GM19035 (cell line): ENCODE data around the gene EMID1.
"Not testable (repeated sequence)": the region's sequence is repeated elsewhere in the genome, so short reads cannot be mapped to it uniquely, and the experiment has no call there.

ENCODE experiments used
- ATAC-seq: cut with Tn5 transposase; IDR thresholded peaks from one replicate; pipeline ENCODE4 v1.9.1; 2021; ENCODE audit not compliant: unreplicated experiment

The EMID1 gene

DNA sequence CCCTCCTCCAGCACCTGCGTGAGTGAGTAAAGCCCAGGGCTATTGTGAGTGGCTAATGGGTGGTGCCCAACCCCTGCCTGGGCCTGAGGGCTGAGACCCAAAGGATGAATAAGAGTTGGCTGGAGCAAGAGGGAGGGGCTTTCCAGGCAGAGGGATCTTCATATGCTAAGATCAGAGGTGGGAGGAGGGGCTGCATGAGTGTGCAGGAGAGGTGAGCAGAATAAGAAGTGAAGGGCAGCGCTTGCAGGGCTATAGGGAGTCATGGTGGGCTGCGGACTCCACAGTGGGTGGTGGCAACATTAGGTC, 3.9 kb downstream of the EMID1 start:
- ATAC-seq = no peak

DNA sequence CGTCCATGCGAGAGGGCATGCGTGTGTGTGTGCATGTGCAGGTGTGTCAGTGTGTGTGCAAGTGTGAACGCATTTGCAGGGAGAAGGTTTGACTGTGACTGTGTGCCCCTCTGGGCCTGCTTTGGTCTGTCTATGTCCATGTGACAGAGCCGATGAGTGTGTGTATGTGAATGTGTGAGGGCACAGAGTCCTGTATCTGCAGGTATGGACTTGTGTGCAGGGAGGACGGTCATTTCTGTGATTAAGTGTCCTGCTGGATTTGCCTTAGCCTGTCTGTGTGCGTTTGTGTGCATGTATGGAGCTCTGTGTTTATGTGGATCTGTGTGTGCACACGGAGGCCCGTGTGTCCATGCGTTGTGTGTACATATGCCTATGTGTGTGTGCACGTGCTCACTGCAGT, 5.4 kb downstream of the EMID1 start:
- no peak for ATAC-seq

DNA sequence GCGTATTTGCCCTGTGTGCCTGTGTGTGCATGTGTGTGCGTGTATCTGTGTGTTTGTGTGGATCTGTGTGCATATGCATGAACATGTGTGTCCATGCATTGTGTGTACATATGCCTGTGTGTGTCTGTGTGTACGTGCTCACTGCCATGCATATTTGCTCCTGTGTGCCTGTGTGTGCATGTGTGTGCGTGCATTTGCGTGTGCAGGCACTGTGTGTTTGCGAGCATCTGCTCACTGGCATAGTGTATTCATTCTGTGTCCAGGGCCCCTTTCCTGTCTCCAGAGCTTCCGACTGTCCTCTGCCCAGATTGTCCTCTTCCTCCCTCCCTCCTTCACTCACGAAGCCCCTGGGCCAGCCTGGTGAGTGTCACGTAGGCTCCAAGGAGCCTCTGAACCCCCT, 5.8 kb downstream of the EMID1 start:
- ATAC-seq = no peak

DNA sequence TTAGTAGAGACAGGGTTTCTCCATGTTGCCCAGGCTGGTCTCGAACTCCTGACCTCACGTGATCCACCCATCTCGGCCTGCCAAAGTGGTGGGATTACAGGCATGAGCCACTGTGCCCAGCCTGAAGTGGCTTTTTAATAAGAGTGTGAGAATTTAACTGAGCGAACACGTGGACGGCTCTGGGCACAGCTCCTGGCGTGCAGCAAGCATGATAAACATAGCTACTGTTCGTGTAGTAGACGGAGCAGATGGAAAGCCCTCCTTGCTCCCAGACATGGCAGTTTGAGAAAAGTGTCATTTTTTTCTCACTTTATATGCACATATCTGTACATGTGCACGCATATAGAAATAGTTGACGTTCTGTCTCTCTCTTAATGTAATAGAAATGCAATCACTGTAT, 7.0 kb downstream of the EMID1 start:
- ATAC-seq = no peak

DNA sequence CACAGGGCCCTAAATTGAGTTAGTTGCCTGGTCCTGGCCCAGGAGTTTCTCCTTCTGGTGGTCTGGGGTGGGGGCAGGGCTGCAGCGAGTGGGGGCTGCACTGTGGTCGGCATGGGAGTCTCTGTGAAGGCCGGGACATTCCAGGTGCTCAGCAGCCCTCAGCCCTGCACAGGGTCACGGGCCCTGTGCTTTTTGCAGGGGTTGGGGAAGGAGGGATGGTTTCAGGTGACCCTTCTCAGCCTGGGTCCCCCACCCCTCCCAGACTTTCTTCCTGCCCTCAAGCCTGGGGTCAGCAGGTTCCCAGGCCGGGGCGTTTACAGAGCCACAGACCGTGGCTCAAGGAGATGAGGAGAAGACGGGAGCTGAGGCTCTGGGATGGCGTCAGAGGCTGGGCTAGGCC, 7.8 kb downstream of the EMID1 start:
- no peak for ATAC-seq

DNA sequence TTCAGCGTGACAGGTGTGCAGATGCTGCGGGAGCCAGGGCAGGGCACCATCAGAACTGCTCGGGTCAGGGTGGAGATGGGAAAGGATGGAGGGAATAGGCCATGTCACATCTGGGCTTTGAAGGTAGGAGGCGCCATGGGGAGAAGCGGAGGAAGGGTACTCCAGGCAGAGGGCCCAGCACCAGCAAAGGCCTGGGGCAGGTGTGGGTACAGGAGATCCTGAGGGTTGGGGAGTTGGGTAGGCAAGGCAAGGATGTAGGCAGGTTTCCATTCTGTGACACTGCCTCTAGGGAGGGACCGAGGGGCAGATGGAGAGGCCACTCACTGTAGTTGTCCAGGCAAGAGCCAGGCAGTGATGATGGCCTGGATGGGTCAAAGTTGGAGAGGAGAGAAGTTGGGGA, 8.5 kb downstream of the EMID1 start:
- ATAC-seq = no peak

DNA sequence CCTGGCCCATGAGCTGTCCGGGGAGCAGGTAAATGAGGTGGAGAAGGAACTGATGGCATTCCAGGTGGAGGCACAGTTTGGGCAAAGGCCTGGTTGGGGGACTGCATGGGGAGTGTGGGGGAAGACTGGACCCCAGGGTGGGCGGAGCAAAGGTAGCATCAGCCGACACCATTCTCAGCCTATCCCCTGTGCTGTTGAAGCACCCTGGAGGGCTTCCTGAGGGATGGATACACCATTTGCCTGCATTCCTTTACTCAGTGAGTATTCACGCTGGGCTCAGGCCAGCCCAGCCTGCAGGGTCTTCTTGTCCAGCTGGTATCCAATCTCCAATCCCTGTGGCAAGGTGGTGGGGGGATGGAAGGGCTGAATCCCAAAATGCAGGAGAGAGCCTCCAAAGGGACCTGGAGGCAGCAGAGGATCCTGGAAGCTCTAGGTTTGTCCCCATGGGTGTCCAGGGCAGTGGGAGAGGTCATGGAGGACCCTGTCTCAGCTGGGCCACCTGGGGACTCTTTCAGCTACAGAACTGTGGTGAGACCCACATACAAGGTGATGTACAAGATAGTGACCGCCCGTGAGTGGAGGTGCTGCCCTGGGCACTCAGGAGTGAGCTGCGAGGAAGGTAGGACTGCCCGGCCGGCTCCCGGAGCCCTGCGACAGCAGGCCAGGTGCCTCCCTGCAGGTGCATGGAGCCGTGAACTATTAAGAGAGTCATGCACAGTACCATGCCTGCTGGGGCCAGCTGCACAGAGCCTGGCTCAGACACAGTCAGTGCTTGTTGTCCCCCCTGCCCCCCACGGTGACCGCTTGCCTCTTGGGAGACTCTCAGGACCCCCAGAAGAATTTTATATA, 9.5 kb downstream of the EMID1 start:
- no peak for ATAC-seq

DNA sequence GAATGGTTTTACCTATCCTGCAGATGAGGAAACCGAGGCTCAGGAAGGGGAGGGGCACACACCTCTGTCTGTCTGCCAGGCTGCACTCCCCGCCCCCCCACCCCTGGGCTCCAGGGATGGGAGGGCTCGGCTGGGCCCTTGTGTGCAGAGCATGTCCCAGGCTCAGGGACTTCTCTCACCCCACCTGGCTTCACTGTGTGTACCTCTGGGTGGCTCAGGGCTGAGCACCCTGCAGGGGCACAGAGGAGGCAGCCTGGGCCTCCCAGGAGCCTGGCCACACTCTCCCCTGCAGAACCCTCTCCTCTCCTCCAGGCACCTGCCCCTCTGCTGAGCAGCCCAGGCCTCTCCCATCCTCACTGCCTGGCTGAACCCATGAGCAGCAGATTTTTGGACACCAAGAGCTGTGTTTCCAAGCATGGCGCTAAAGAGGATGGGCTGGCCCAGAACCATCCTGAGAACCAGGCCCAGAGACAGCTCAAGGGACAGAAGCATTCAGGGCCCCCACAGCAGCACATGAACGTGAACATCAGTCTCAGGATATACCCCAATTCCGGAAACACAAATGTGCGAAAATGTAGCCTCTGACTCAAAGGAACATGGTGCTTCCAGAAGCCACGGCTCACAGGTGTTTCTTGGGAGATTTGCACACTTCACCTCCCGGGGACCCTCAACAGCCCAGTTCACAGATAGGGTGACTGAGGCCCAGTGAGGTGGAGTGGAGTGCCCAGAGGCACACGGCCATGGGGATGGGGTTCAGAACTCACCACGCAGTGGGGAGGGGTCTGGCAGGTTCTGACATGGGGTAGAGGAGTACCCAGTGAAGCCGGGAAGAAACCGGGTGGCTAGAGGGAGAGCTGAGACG, 10.5 kb downstream of the EMID1 start:
- ATAC-seq = no peak

DNA sequence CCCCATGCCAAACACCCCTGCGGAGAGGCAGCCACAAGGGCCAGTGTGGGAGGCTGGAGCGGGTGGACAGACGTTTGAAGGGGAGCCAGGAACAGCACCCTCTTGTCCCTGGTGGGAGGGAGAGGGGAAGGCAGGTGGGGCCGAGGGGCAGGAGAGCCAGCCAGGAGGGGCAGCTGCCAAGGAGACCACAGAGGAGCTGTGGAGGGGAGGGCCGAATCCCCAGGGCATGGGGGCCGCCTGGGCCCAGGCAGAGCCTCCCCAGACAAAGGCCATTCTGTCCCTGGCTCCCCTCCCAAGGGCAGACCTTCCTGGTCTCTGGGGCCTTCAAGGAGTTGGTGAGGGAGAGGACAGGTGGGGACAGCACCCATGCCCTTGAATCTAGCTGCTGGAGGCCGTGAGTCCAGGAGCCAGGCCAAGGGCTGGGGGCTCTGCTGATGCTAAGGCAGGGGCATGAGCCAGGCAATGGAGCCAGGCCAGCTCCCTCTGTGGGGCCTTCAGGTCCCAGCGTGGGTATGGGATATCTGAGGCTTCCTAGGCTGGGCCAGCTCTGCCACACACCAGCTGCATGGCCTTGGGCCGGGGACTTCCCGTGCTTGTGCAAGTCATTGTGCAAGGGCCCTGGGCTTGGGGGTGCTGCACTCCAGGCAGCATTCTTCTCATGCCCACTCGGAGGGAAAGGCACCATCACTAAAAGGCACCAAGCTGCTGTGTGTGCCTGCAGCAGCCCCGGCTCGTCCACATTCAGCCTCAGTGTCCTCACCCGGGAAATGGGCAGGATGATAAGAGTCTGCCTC, 11.4 kb downstream of the EMID1 start:
- no peak for ATAC-seq

DNA sequence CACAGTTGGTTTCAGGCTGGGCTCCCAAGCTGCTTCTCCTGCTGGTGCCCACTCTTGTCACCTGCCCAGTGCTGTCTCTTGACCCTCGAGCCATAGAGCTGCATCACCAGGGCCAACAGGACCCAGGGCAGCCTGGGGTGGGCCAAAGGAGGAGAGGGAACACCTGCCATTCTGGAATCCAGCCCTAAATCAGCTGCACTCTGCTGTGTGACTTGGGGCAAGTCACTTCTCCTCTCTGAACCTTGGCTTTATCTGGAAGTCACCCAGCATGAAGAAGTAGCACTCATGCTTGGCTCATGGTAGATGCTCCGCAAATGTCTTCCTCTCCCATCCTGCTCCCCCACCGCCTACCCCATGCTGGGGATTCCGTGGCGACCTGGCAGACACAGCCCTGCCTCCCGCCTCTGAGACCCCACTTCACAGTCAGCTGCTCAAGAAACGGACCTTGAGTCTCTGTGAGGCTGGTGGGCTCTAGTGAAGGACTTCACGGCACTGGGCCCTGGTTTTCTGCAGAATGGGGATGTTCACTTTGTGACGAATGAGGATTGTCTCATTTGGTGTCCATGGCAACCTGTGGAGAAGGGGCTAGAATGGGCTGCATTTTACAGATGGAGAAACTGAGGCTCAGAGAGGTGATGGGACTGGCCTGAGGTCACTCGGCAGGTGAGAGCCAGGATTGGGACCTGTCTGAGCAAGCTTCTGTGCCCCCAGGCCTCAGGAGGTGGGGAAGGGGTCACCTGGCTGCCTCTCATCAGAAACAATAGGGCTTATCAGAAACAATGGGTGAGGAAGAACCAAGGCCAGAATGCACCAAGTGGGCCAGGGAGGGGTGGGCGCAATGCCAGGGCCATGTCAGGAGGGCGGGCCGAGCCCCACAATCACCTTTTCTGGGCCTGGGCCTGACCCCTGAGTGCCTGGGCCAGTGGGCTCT, 12.4 kb downstream of the EMID1 start:
- ATAC-seq = no peak

DNA sequence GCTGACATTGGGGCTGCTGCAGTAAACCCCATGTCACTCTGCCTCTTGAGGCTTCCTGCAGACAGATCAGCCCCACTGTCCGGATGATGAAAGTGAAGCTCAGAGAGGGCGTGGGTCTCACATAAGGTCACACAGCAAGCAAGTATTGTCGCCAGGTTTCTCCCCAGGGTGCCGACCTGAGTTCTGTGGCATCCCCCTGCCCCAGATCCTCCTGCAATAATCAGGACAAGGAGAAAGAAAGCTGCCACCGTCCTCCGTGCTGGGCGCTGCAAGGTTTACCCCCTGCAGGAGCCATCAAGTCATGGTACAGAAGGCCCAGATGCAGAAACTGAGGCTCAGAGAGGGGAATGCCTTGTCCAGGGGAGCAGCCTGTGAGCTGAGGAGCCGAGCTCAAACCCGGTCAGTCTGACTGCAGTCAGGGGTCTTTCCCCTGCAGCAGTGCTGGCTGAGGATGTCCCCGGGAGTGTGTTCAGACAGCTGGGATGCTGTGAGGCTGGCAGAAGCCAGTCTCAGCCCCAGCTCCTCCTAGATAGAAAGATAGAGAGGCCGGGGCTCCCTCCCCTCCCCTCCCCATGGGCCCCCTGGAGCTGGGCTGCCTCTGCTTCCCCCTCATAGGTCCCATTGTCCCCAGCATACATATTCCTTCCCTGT, 13.2 kb downstream of the EMID1 start:
- no peak for ATAC-seq

DNA sequence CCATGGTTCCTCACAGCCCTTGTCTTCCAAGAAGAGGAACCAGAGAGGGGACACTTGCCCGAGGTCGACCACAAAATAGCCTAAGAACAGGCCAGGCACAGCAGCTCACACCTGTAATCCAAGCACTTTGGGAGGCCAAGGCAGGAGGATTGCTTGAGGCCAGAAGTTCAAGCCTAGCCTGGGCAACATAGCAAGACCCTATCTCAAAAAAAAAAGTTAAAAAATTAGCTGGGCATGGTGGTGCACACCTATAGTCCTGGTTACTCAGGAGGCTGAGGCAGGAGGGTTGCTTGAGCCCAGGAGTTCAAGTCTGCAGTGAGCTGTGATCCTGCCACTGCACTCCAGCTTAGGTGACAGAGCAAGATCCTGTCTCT, 13.7 kb downstream of the EMID1 start:
- not testable (repeated sequence) for ATAC-seq

DNA sequence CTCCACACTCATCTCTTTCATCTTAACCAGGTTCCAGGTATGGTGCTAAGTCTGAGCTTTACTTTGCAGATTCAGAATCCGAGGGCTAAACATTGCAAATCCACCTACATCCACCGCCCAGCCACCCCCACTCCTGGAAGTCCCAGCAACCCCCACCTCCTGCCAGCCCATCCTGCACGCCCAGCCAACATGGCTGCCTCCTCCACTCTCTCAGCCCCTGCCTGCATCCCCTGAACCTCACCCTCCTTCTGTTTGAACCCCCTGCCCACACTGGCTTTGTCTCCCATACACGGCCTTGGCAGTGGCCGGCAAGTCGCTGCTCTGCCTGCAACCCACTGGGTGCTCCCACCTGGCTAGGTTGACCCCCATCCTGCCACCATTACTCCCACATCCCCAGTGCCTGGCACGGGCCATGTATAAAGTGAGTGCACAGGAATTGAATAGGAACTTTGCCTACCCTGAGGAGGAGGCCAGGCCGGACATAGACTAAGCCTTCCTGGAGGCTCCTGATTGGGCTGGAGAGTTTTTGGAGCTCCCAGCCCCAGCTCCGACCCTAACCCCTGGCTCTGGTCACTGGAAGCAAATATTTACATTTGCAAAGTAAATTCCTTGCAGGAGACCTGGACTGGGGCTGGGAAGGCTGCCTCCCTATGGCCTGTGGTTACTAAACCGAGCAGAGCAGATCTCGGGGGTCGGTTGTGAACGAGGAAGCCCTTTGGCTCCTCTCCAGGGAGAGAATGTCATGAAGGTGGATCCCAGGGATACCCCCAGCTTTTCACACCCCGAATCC, 14.4 kb downstream of the EMID1 start:
- ATAC-seq = no peak

DNA sequence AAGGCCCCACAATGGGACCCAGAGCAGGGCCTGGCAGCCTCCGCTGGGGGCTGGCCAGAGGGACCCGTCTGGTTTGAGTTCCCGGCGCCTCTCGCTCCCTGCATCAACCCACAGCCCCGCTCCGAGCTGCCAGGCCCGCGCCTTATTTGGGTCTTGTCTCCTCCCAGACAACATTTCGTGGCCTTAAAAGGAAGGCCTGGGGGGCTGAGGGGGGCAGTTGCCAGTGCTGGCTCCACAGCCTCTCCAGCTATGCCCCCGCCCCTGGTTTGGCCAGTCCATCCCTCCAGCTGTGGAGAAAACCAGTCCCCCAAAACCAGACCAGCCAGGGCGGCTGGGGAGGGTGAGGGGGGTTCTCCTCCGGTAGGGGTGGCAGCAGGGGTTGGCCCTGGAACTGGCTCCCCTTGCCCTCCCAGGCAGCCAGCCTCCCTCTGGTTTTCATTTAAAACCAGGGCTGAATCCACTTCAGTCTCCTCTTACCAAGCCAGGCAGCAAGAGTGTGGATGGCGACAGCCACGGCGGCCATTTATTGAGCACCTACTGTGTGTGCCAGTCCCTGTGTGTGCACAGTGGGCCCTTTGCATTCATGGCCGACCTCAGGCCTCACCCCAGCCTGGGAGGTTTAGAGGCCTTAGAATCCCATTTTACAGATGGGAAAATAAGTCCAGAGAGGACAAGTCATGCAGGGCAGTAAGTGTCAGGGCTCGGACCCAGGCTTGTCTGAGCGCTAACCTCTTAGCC, 18.6 kb downstream of the EMID1 start:
- ATAC-seq = no peak

DNA sequence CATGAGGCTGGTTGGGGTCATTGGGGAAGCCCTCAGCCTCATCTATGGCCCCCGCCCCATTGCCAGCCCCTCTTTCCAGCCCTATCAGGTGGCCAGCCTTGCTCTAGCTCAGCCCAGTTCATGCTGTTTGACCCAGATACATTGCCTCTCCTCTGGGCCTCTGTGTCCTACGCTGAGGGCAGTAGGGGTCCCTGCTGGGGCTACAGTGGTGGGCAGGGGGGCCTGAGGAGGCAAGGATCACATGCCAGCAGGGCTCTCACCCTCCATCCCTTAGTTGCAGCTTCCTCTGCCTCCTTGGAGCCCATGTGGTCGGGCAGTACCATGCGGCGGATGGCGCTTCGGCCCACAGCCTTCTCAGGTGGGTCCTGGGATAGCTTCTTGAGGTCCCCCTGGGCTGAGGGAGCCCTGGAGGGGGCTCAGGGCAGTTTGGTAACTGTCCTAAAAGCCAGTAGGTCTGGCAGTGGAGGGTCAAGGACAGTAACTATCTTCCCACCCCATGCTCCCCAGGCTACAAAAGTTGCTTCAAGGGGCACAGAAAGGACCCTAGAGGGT, 19.2 kb downstream of the EMID1 start:
- no peak for ATAC-seq

DNA sequence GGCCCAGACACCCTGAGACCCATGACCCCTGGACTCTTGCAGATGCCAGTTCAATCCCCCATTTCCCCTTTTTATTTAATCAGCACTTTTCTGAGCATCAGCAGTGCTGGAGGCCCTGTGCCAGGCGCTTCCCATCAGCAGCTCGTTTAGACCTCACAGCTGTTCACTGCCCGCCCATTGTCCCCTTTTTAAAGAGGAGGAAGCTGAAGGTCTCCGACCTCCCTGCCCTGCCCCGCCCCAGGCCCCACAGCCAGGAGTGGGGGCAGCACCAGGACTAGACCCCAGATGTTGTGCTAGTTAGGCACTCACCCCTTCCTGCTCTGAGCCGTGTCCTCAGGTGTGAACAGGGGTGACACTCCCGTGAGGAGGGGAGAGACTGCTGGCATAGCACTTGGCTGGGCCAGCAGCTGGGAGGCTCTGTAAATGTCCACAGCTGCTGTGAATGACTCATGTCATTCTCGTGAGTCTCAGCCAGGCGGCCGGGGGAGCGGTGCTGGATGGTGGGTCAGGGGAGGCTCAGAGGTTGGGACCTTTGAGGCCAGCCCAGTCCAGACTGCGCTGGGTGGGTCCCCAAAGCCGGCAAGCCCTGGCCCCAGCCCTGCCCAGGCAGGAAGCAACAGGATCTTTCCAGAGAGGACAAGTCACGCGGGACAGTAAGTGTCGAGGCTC, 19.9 kb downstream of the EMID1 start:
- no peak for ATAC-seq

DNA sequence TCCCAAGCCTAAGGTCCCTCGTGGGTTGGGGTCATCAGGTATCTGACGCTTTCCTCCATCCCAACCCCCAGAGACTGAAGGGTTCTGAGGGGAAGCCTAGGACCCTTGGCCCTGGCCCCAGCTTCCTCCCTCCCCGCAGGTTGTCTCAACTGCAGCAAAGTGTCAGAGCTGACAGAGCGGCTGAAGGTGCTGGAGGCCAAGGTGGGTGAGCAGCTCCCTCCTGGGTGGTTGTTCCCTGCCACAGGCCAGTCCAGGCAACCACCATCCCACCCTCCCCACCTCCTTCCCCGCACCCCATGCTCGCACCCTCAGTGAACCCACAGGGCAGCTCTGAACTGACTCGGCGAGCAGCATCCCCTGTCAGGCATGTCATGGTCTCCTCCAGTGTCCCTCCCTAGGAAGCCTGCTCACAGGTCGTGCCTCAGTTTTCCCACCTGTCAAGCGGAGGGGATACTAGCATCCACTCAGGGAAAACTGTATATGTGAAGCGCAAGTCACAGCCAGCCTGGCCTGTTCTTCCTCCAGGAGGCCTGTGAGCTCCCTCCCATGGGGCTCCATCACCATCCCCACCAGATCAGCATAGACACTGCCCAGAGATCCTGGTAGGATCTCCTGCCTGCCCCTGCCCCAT, 20.8 kb downstream of the EMID1 start:
- no peak for ATAC-seq
